HepG2 (cell line): ENCODE measurements around the gene EMILIN1. TPM values are rescaled to one million over a fixed set of nuclear protein-coding genes. Genes with fewer than 3 reads are reported as not detected.

Source experiments
- MXD1 ChIP-seq: sonication (generic); formaldehyde crosslinking; IDR thresholded peaks from 2 replicates; pipeline ENCODE4 v1.4.0; 2020; ENCODE audit warnings: mild to moderate bottlenecking, missing genetic modification reagents
- PHB2 ChIP-seq: fragments of 450-650 bp; IDR thresholded peaks from 2 replicates; pipeline ENCODE4 v1.6.1; 2018; ENCODE audit not compliant: partially characterized antibody
- POLR2AphosphoS2 ChIP-seq: IDR thresholded peaks from 2 replicates; pipeline ENCODE4 v1.6.1; 2011; ENCODE audit warnings: low read depth, low read length, improper control_type of control experiment
- ZBTB21 ChIP-seq: sonication (generic); formaldehyde crosslinking; IDR thresholded peaks from 2 replicates; pipeline ENCODE4 v1.4.0; 2020; ENCODE audit warnings: missing genetic modification reagents
- ZFP1 ChIP-seq: IDR thresholded peaks from 2 replicates; pipeline ENCODE4 v1.6.1; 2016
- ZNF142 ChIP-seq: sonication (generic); formaldehyde crosslinking; IDR thresholded peaks from 2 replicates; pipeline ENCODE4 v1.4.0; 2020; ENCODE audit warnings: missing genetic modification reagents
- ZNF549 ChIP-seq: sonication (generic); formaldehyde crosslinking; IDR thresholded peaks from 2 replicates; pipeline ENCODE4 v1.5.0; 2020; ENCODE audit warnings: missing genetic modification reagents
- ZNF646 ChIP-seq: sonication (generic); formaldehyde crosslinking; IDR thresholded peaks from 2 replicates; pipeline ENCODE4 v1.9.0; 2021; ENCODE audit warnings: mild to moderate bottlenecking, missing genetic modification reagents
- polyA plus RNA-seq, 8 experiments: library from polyadenylated mRNA; depleted of rRNA in 3 of 8; stranded (reverse) in 7 of 8; unstranded in 1 of 8; fragments of >200 nt; fragmentation: Illumina TruSeq in 4 of 8; extraction: Trizol in 4 of 8; gene quantifications; 2 replicates each; pipeline versions ENCODE4 v1.2.1 to v1.2.3, GENCODE V29; 2011 to 2016; ENCODE audit warnings: low read depth in 4 of 8, missing spikeins in 1 of 8, mixed read lengths in 1 of 8; ENCODE audit not compliant: insufficient read depth in 1 of 8
- total RNA-seq, 5 experiments: library from RNA; depleted of rRNA; stranded (reverse); fragments of >200 nt; fragmentation: Illumina TruSeq; extraction: Trizol; gene quantifications; 2 replicates each; pipeline ENCODE4 v1.2.3, GENCODE V29; 2016; ENCODE audit warnings: low read depth in 1 of 5
- TF ChIP-seq, protein P1 (sequence below): sonication (generic); formaldehyde crosslinking; IDR thresholded peaks from 2 replicates; pipeline ENCODE4 v1.4.0; 2020; ENCODE audit warnings: mild to moderate bottlenecking, low read depth, missing genetic modification reagents

Gene EMILIN1
- total and polyA plus RNA-seq, 2 of the 13 experiments (the other 11 are each of a cell fraction or from before 2014, with no cell fraction given) = 8.1 to 9.7 TPM

GRCh38 chr2:27133905-27134780 is 55.7 kb downstream of the EMILIN1 start, which contains the start of gene PREB (continued):
- TF ChIP-seq ZNF142 = peak; percentile 85
- TF ChIP-seq POLR2AphosphoS2 = no peak
- TF ChIP-seq ZNF646 (CRISPR knock-in tag) = no peak
- no peak for TF ChIP-seq ZFP1 (CRISPR knock-in tag)
- no peak for TF ChIP-seq ZNF549
- no peak for TF ChIP-seq ZBTB21 (CRISPR knock-in tag)
- TF ChIP-seq, protein P1, sequence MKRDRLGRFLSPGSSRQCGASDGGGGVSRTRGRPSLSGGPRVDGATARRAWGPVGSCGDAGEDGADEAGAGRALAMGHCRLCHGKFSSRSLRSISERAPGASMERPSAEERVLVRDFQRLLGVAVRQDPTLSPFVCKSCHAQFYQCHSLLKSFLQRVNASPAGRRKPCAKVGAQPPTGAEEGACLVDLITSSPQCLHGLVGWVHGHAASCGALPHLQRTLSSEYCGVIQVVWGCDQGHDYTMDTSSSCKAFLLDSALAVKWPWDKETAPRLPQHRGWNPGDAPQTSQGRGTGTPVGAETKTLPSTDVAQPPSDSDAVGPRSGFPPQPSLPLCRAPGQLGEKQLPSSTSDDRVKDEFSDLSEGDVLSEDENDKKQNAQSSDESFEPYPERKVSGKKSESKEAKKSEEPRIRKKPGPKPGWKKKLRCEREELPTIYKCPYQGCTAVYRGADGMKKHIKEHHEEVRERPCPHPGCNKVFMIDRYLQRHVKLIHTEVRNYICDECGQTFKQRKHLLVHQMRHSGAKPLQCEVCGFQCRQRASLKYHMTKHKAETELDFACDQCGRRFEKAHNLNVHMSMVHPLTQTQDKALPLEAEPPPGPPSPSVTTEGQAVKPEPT (CRISPR knock-in tag) = no peak
- peak; percentile 84 for TF ChIP-seq MXD1 (CRISPR knock-in tag)
- TF ChIP-seq PHB2 = no peak
